HCT116 (cell line): ENCODE data around the gene HAUS8.

Source experiments
- CEBPB ChIP-seq: IDR thresholded peaks from 2 replicates; pipeline ENCODE4 v1.6.1; 2012; ENCODE audit warnings: low read depth
- EZH2 ChIP-seq: fragments of 200-600 bp; sonication (generic); IDR thresholded peaks from 2 replicates; pipeline ENCODE4 v1.6.1; 2017; ENCODE audit warnings: antibody characterized with exemption, mixed run types
- JUND ChIP-seq: IDR thresholded peaks from 2 replicates; pipeline ENCODE4 v1.6.1; 2012
- POLR2A ChIP-seq: IDR thresholded peaks from 2 replicates; pipeline ENCODE4 v1.7.0; 2011; ENCODE audit warnings: borderline replicate concordance; ENCODE audit not compliant: insufficient read depth, insufficient read length; ENCODE audit errors: extremely low read depth
- POLR2AphosphoS5 ChIP-seq: IDR thresholded peaks from 2 replicates; pipeline ENCODE4 v1.6.1; 2011; ENCODE audit warnings: mild to moderate bottlenecking, low read depth, low read length, moderate library complexity
- RAD21 ChIP-seq: IDR thresholded peaks from 2 replicates; pipeline ENCODE4 v1.6.1; 2012; ENCODE audit warnings: low read depth, mild to moderate bottlenecking
- SIN3A ChIP-seq: IDR thresholded peaks from 2 replicates; pipeline ENCODE4 v1.6.1; 2012; ENCODE audit warnings: low read depth
- TCF7L2 ChIP-seq: IDR thresholded peaks from 2 replicates; pipeline ENCODE4 v1.7.0; 2011; ENCODE audit warnings: borderline replicate concordance, inconsistent platforms; ENCODE audit not compliant: insufficient read depth, insufficient read length; ENCODE audit errors: extremely low read depth
- ZFX ChIP-seq: fragments of 450-650 bp; IDR thresholded peaks from 2 replicates; pipeline ENCODE4 v1.6.1; 2017
- TF ChIP-seq, protein P1 (sequence below), 3 experiments: fragments of 200-600 bp in 1 of 3; sonication (generic) in 1 of 3; IDR thresholded peaks in 2 of 3; conservative IDR thresholded peaks in 1 of 3; 2 replicates each; pipeline ENCODE4 v1.5.1; 2012 to 2017; ENCODE audit warnings: low read depth in 2 of 3, low read length in 2 of 3, antibody characterized with exemption in 1 of 3, borderline replicate concordance in 1 of 3, control low read depth in 1 of 3, mild to moderate bottlenecking in 1 of 3, mixed read lengths in 1 of 3, mixed run types in 1 of 3, moderate library complexity in 1 of 3; ENCODE audit not compliant: insufficient read depth in 1 of 3

DNA sequence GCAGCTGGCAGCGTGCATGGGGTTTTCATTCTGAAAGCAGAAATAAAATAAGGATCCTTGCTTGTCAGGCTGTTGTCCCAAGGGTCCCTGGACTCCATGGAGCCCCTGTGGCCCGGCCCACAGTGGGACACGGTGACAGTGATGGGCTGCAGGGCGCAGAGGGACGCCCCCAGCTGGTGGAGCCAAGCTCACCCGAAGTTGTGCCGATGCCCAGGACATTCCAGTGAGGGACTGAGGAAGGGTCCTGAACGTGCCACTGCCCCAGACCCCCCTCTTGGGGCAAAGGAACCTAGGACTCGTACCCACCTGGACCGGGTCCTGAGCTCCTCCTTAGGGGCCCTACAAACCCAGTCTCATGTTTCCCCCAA, 35.3 kb upstream of the HAUS8 start:
- TF ChIP-seq POLR2A = no peak
- TF ChIP-seq POLR2AphosphoS5 = no peak
- no peak for TF ChIP-seq JUND
- TF ChIP-seq, protein P1, sequence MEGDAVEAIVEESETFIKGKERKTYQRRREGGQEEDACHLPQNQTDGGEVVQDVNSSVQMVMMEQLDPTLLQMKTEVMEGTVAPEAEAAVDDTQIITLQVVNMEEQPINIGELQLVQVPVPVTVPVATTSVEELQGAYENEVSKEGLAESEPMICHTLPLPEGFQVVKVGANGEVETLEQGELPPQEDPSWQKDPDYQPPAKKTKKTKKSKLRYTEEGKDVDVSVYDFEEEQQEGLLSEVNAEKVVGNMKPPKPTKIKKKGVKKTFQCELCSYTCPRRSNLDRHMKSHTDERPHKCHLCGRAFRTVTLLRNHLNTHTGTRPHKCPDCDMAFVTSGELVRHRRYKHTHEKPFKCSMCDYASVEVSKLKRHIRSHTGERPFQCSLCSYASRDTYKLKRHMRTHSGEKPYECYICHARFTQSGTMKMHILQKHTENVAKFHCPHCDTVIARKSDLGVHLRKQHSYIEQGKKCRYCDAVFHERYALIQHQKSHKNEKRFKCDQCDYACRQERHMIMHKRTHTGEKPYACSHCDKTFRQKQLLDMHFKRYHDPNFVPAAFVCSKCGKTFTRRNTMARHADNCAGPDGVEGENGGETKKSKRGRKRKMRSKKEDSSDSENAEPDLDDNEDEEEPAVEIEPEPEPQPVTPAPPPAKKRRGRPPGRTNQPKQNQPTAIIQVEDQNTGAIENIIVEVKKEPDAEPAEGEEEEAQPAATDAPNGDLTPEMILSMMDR (IDR thresholded peaks at IDR 0.05 in 2 of 3, conservative IDR thresholded peaks at IDR 0.05 in 1 of 3; ENCODE audit: borderline replicate concordance in 1 of 3, insufficient read depth in 1 of 3, low read depth in 2 of 3, low read length in 2 of 3) = no peak
- no peak for TF ChIP-seq RAD21
- TF ChIP-seq EZH2 = no peak
- no peak for TF ChIP-seq CEBPB
- no peak for TF ChIP-seq TCF7L2
- TF ChIP-seq SIN3A = no peak
- TF ChIP-seq ZFX = no peak
